Right lobe of liver (tissue), 6 donors: ENCODE data around the gene SPATS2. TPM values are rescaled to one million over a fixed set of nuclear protein-coding genes. Genes with fewer than 3 reads are reported as not detected.
A peak's percentile ranks its signal among the peaks of the same experiment; 100 is the strongest.

Source experiments
- ATAC-seq, 4 donors: fragments of 200-7000 bp; cut with Tn5 transposase; one replicate each; pipeline ENCODE4 v1.9.1; 2020; ENCODE audit warnings: mild to moderate bottlenecking in 4 of 4, moderate library complexity in 4 of 4
- DNase-seq, 3 donors: peaks; one replicate each; pipeline ENCODE4 v3.0.0-alpha.2; 2020
- H3K27ac ChIP-seq, 3 donors: fragments of 200-600 bp; one replicate each; pipeline ENCODE4 v1.8.0; 2022
- H3K27me3 ChIP-seq, 2 donors: fragments of 200-600 bp; one replicate each; pipeline ENCODE4 v1.8.0; 2022
- H3K36me3 ChIP-seq, 4 donors: fragments of 200-600 bp; sonication (generic) in 1 of 4; one replicate each; pipeline versions ENCODE4 v1.5.1 to v1.8.0; 2017 to 2022; ENCODE audit warnings: control low read depth in 1 of 4
- H3K4me1 ChIP-seq, 4 donors: fragments of 200-600 bp; sonication (generic) in 1 of 4; one replicate each; pipeline versions ENCODE4 v1.5.1 to v1.8.0; 2017 to 2022; ENCODE audit warnings: control low read depth in 1 of 4
- H3K4me3 ChIP-seq, 3 donors: fragments of 200-600 bp; one replicate each; pipeline ENCODE4 v1.8.0; 2022
- H3K9me3 ChIP-seq, 4 donors: fragments of 200-600 bp; sonication (generic) in 1 of 4; one replicate each; pipeline versions ENCODE4 v1.5.1 to v1.8.0; 2017 to 2022; ENCODE audit warnings: control low read depth in 1 of 4
- POLR2A ChIP-seq: fragments of 450-650 bp; IDR thresholded peaks from one replicate; pipeline ENCODE4 v1.6.1; 2017; ENCODE audit warnings: antibody characterized with exemption, mild to moderate bottlenecking
- WGBS: methylation state at CpG from one replicate; pipeline ENCODE4 v1.1.6; 2018; ENCODE audit warnings: low coverage, low lambda C conversion rate; ENCODE audit not compliant: insufficient coverage; ENCODE audit errors: missing lambda C conversion rate; 5-methylcytosine and 5-hydroxymethylcytosine counted together
- intact Hi-C, 2 donors: fragments of 100-400 bp; cut with DNase I; formaldehyde crosslinking; loops; one replicate each; pipeline versions ENCODE4 v1.11.2 to v1.14.1; 2022
- total RNA-seq, 6 experiments: library from RNA; depleted of rRNA in 2 of 6; stranded (reverse); fragments of >200 nt in 2 of 6; fragmentation: NEBNext Ultra II Directional in 3 of 6; extraction: Animal tissue kit (Norgen Biotek cat#: 25700) in 3 of 6; gene quantifications; one replicate each; pipeline versions ENCODE4 v1.1.0 to v1.2.4, GENCODE V29; 2016 to 2023
- TF ChIP-seq, protein P1 (sequence below), 4 donors: fragments of 200-600 bp in 3 of 4; fragments of 450-650 bp in 1 of 4; IDR thresholded peaks; one replicate each; pipeline versions ENCODE4 v1.5.1 to v1.8.0; 2016 to 2022; ENCODE audit warnings: antibody characterized with exemption in 4 of 4, mild to moderate bottlenecking in 2 of 4
- donor health status: DM: no; HTN: yes; CAD: no.
- donor health status: DM: no; HTN: no; CAD: no.
- donor health status: DM: no; HTN: no; CAD: no.
- donor health status: DM: no; HTN: yes; CAD: no.
- donor health status: DM: no; HTN: yes; CAD: no.

The SPATS2 gene
- total RNA-seq, 6 experiments from 2014 or later: 3.2 to 6.1 (median 4.4) TPM

- H3K36me3 ChIP-seq: no peaks in the 10 kb centered on the region
- H3K4me3 ChIP-seq: peak overlapping the region in 1 of 3 donors; percentile 44
- no peaks in the 10 kb centered on the region for H3K9me3 ChIP-seq
- no peaks in the 10 kb centered on the region for H3K27me3 ChIP-seq
- WGBS: 7% methylated on average over 20 of the region's 33 CpGs
- intact Hi-C loops: no loop called here
- no peak overlapping the region for H3K27ac ChIP-seq
- TF ChIP-seq, protein P1, sequence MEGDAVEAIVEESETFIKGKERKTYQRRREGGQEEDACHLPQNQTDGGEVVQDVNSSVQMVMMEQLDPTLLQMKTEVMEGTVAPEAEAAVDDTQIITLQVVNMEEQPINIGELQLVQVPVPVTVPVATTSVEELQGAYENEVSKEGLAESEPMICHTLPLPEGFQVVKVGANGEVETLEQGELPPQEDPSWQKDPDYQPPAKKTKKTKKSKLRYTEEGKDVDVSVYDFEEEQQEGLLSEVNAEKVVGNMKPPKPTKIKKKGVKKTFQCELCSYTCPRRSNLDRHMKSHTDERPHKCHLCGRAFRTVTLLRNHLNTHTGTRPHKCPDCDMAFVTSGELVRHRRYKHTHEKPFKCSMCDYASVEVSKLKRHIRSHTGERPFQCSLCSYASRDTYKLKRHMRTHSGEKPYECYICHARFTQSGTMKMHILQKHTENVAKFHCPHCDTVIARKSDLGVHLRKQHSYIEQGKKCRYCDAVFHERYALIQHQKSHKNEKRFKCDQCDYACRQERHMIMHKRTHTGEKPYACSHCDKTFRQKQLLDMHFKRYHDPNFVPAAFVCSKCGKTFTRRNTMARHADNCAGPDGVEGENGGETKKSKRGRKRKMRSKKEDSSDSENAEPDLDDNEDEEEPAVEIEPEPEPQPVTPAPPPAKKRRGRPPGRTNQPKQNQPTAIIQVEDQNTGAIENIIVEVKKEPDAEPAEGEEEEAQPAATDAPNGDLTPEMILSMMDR (IDR thresholded peaks at IDR 0.05): no peak
- TF ChIP-seq POLR2A: no peak
- peaks cover 0 to 35% (median 11%) of the 10 kb centered on the region in 4 donors for H3K4me1 ChIP-seq
- DNase-seq (peak in 2 of 3 donors; percentile 34 to 43), ATAC-seq (no peak)
Observed at GRCh38 chr12:49342914-49343731, 24.1 kb upstream of the SPATS2 start.

DNA sequence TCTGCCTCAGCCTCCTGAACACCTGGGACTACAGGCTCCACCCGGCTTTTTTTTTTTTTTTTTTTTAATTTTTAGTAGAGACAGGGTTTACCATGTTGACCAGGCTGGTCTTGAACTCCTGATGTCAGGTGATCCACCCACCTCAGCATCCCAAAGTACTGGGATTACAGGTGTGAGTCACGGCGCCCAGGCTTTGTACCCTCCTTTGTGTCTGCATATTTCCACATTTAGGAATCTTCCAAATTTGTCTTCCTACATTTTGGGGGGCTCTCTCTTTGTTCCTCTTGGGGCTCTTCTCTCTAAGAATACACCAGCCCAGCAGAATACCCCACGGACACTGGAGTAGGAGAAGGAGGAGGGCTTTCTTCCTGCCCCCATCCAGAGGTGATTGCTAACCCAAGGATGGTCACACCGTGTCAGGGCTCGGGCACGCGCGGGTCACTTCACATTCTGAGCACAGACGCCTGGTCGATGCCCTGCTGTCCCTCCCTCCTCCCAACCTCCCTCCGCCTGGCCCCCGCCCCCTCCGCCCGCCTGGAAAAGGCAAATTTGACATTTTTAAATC lies 22.7 kb upstream of the SPATS2 start:
- Histone ChIP-seq H3K27ac (peak overlapping the region in 1 of 3 donors; percentile 26), H3K9me3 (no peaks in the 10 kb centered on the region), H3K36me3 (no peaks in the 10 kb centered on the region), H3K4me3 (peak overlapping the region; percentile 31 to 74 (median 66)), H3K27me3 (no peaks in the 10 kb centered on the region), H3K4me1 (peaks cover 0 to 46% (median 16%) of the 10 kb centered on the region in 4 donors)
- WGBS: 23% methylated on average over 9 of the region's 15 CpGs
- peak in 1 of 3 donors; percentile 13 for DNase-seq
- intact Hi-C loops: no loop called here
- TF ChIP-seq, protein P1 (IDR thresholded peaks at IDR 0.05): no peak
- no peak for TF ChIP-seq POLR2A
- ATAC-seq: peak in 3 of 4 donors; percentile 2 to 48 (median 6)

GRCh38 chr12:49345051-49345824 lies 22.0 kb upstream of the SPATS2 start:
- DNase-seq (peak in 2 of 3 donors; percentile 63 to 64), ATAC-seq (peak; percentile 3 to 36 (median 10))
- H3K4me1 ChIP-seq: peaks cover 0 to 53% (median 19%) of the 10 kb centered on the region in 4 donors
- peak overlapping the region in 1 of 3 donors; percentile 26 for H3K27ac ChIP-seq
- H3K4me3 ChIP-seq: peak overlapping the region; percentile 31 to 74 (median 66)
- 8% methylated on average over 14 of the region's 70 CpGs for WGBS
- TF ChIP-seq POLR2A: no peak
- TF ChIP-seq, protein P1 (IDR thresholded peaks at IDR 0.05): no peak
- H3K9me3 ChIP-seq: no peaks in the 10 kb centered on the region
- H3K27me3 ChIP-seq: no peaks in the 10 kb centered on the region
- intact Hi-C loops: no loop called here
- no peaks in the 10 kb centered on the region for H3K36me3 ChIP-seq

DNA sequence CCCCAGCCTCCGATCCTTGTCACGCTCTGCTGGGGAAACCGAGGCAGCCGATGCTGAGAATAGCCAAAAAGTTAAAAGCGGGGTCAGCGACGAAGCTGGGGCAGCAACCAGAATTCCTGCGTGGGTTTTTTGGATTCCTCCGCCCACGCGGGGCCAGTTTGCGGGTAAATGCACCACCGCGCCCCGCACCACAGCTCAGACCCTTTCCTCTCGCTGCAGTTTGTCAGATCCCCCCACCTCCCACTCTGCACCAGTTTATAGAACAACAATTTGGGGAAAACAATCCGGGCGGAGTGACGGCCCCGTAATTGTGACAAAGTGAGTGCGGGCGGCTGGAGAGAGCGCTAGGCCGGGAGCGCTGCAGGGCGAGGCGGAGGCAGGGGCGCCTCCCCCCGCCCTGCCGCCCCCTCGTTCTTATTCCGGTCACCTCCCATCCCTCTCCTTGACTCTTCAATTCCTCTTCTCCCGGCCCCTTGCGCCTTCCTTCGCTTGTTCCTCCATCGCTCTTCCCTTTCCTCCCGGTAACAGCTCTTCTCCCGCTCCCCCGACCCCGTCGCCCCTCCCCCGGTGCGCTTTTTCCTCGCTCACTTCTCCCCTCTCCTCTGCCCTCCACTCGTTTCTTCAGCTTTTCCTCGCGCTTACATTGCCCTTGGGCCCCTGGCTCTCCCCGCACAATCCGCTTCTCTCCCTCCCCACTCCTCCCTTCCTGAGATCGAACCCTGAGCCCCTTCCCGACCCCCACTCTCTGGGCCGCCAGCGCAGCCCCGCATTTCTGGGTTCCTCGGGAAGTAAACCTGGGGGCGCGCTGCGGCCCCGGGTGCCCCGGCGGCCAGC lies 21.2 kb upstream of the SPATS2 start:
- Histone ChIP-seq H3K9me3 (no peaks in the 10 kb centered on the region), H3K27me3 (no peaks in the 10 kb centered on the region), H3K36me3 (peaks cover 0 to 1% (median under 1%) of the 10 kb centered on the region in 4 donors), H3K4me3 (peak overlapping the region; percentile 31 to 74 (median 66)), H3K4me1 (peaks cover 0 to 58% (median 19%) of the 10 kb centered on the region in 4 donors), H3K27ac (peak overlapping the region in 1 of 3 donors; percentile 26)
- DNase-seq: peak in 1 of 3 donors; percentile 31
- ATAC-seq: no peak
- TF ChIP-seq POLR2A: no peak
- TF ChIP-seq, protein P1 (IDR thresholded peaks at IDR 0.05): no peak
- WGBS: 1% methylated on average over 58 of the region's 61 CpGs
- intact Hi-C loops: no loop called here
